GM12872 (cell line): ENCODE results near the gene STXBP6.

Experiments used
- TF ChIP-seq, protein P1 (sequence below): IDR thresholded peaks from 3 replicates; pipeline ENCODE4 v1.5.1; 2011; ENCODE audit warnings: low read depth, mild to moderate bottlenecking, low read length, moderate library complexity; ENCODE audit not compliant: insufficient read depth

The STXBP6 gene

DNA sequence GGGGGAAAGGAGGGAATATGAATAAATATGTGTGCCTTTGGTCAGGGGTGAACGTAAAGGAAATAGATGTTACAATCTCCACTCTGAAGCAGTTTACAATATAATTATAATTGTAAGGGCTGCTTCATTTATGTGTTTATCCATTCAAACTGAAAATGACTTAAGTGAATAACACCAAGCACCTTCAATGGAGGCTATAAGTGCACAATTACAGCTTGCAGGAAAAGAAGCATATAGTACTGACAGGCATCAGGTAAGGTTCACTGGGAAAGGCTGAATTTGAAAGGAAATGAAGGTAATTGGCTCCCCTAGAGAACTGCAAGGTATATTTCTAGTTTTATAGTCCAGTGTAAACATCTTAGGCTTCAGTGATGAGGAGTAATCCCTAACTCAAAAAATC is 192.7 kb downstream of the STXBP6 start:
- TF ChIP-seq, protein P1, sequence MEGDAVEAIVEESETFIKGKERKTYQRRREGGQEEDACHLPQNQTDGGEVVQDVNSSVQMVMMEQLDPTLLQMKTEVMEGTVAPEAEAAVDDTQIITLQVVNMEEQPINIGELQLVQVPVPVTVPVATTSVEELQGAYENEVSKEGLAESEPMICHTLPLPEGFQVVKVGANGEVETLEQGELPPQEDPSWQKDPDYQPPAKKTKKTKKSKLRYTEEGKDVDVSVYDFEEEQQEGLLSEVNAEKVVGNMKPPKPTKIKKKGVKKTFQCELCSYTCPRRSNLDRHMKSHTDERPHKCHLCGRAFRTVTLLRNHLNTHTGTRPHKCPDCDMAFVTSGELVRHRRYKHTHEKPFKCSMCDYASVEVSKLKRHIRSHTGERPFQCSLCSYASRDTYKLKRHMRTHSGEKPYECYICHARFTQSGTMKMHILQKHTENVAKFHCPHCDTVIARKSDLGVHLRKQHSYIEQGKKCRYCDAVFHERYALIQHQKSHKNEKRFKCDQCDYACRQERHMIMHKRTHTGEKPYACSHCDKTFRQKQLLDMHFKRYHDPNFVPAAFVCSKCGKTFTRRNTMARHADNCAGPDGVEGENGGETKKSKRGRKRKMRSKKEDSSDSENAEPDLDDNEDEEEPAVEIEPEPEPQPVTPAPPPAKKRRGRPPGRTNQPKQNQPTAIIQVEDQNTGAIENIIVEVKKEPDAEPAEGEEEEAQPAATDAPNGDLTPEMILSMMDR: no peak

DNA sequence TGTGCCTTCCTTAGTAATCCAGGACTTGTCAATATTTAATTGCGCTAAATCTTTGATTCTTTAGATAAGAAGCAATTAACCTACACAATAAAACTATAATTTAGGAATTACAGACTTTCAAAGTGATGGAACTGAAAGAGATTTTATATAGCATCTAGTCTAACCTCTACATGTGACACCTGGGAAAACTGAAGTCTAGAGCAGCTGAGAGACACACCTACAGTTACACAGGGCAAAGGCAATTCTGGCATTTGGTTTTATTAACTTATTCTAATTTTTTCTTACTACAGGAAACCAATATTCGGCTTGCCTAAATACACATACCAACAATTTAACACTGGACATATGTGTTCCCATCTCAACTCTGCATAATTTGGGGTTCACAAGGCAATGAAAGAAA is 196.5 kb downstream of the STXBP6 start:
- TF ChIP-seq, protein P1: no peak

DNA sequence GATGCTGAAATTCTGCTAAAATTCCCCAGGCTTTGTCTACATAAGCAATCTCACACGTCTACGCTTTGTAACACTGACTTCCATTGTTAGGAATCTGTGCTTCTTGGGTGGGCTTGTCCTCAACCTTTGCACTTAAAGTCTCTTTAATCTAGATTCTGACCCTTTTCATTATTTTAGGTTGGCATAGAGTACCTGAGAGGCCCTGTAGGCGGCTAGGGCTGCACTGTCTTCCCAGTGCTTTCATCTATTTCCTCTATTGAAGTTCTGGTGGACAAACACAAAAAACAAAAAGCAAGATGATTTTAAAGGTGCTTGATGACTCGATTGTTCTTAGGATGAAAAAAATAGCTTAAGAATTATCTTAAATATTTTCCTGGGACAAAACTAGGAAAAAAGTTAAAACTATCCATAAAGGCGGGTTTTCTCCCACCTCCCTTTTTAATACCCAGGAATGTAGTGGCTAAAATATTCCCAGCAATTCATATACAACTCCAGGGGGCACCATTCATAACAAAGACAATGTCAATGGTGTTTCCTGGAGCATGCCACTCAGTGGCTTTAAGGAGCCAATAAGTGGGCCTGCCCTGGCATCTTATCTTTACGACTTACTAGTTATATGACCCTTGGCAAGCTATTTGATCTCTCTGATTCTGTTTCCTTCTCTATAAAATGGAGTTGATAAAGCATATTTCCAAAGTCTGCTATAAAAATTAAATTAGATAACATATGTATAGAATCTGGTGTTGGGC is 197.5 kb downstream of the STXBP6 start:
- TF ChIP-seq, protein P1: no peak

DNA sequence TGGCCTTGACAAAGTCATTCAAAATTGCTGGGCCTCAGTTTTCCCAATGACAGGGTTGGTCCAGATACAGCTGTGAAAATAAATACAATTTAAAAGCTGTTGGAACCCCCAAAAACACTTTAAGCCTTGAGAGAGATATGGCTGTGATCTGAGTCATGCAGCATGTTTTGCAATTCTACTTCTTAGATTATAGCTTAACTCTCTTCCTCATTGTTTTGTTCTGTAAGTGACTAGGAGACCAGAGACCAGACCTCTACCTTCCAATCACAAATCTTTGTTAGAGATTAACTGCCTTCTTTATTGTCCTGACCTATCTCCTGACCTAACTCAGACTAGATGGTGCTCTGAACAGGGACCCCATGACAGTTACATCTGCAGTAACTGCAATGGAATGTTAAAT is 198.1 kb downstream of the STXBP6 start:
- TF ChIP-seq, protein P1: no peak

DNA sequence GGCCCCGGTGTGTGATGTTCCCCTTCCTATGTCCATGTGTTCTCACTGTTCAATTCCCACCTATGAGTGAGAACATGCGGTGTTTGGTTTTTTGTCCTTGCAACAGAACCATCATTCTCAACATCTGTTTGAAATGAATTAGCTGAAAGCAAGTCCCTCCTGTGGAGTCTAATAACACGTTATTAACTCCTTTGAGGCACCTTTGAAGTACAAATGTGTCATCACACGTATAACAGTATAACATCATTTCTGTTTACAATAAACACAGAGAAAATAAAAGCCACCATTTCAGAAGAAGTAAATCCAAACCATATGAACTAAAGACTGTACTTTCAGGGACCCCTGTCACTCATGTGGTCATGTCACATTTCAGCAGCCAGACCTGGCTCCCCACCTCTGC is 198.5 kb downstream of the STXBP6 start:
- TF ChIP-seq, protein P1: no peak

DNA sequence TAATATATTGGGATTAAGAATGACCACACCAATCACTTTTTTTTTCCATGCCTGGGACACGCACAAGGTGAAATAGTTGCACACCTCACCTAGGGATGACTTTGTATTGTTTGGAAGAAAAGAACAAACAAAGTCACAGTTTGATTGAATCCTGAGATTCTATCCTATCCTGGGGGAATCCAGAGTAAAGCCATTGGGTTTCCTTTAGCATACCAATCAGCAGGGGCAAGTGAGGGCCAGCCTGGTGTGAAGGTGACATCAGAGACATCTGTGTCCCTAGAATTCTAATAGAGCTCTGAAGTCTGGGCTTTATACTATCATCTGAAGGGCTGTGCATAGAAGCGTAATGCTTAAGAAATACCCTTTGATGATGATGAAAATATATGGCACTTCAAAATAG is 199.9 kb downstream of the STXBP6 start:
- TF ChIP-seq, protein P1: no peak

DNA sequence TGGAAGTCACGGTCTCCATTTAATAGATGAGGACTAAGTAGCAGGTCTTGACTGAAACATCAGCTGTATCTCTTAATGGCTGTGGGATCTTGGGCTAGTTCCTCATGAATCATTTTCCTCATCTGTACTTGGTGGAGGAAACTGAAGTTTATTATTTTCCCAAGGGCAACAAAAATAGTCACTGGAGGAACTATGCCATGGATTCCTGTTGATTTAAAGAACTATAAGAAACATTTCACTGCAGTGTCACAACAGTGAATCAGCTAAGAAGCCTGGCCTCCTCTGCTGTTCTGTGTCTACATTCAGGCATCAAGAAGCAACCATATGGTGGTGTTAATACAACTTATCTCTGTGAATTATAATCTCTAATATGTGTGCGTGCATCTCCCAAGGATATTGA is 200.5 kb downstream of the STXBP6 start:
- TF ChIP-seq, protein P1: no peak
